HEK293T (cell line): Measurements from ENCODE around the gene USH1C.

Experiments used
- ARNT ChIP-seq: fragments of 450-650 bp; IDR thresholded peaks from 2 replicates; pipeline ENCODE4 v1.6.1; 2017; ENCODE audit warnings: mild to moderate bottlenecking
- BHLHE40 ChIP-seq: fragments of 450-650 bp; IDR thresholded peaks from 2 replicates; pipeline ENCODE4 v1.6.1; 2016; ENCODE audit warnings: mild to moderate bottlenecking, moderate library complexity, borderline replicate concordance
- CTBP1 ChIP-seq: fragments of 450-650 bp; IDR thresholded peaks from 2 replicates; pipeline ENCODE4 v1.6.1; 2016; ENCODE audit warnings: borderline replicate concordance
- FOXA1 ChIP-seq: fragments of 450-650 bp; IDR thresholded peaks from 2 replicates; pipeline ENCODE4 v1.6.1; 2016; ENCODE audit warnings: mild to moderate bottlenecking
- FOXK2 ChIP-seq: fragments of 450-650 bp; IDR thresholded peaks from 2 replicates; pipeline ENCODE4 v1.6.1; 2016; ENCODE audit warnings: mild to moderate bottlenecking
- FOXM1 ChIP-seq: fragments of 450-650 bp; IDR thresholded peaks from 2 replicates; pipeline ENCODE4 v1.6.1; 2017; ENCODE audit warnings: mild to moderate bottlenecking, borderline replicate concordance
- L3MBTL2 ChIP-seq: fragments of 450-650 bp; conservative IDR thresholded peaks from 2 replicates; pipeline ENCODE4 v1.6.1; 2016; ENCODE audit warnings: mild to moderate bottlenecking
- LEF1 ChIP-seq: fragments of 450-650 bp; IDR thresholded peaks from 2 replicates; pipeline ENCODE4 v1.6.1; 2017; ENCODE audit warnings: mild to moderate bottlenecking, borderline replicate concordance
- SP1 ChIP-seq: fragments of 450-650 bp; IDR thresholded peaks from 2 replicates; pipeline ENCODE4 v1.6.1; 2017
- ZNF384 ChIP-seq: fragments of 450-650 bp; IDR thresholded peaks from 2 replicates; pipeline ENCODE4 v1.6.1; 2016
- TF ChIP-seq, protein P1 (sequence below): fragments of 450-650 bp; IDR thresholded peaks from 2 replicates; pipeline ENCODE4 v1.6.1; 2016

DNA sequence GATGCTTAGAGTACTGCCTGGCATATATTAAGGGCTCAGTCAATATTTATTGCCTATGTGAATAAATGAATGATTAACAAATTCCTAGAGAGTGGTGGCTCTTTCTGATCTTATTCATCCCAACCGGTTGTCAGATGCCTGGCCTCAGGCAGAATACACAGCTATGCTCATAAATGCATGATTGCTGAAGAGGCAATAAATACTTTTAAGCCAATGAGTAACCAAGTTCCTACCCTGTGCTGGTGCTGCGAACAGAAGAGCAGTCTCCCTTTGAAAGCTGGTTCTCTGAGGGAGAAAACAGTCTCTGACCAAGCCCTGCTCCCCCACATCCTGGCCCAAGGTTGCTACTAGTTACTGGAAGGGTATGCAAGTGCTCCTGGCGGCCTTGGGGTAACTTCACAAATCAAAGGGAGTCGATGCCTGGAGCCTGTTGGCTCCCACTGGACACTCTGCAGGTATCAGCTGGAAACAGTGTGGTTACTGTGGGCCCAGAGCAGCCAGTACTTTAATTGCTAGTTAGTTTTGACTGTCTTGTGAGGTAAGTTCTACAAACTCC lies 2.8 kb downstream of the USH1C start:
- TF ChIP-seq SP1 (no peak), CTBP1 (no peak), ZNF384 (no peak), FOXK2 (no peak), ARNT (no peak), L3MBTL2 (no peak), BHLHE40 (no peak), FOXM1 (no peak), LEF1 (no peak), FOXA1 (no peak)
- TF ChIP-seq, protein P1, sequence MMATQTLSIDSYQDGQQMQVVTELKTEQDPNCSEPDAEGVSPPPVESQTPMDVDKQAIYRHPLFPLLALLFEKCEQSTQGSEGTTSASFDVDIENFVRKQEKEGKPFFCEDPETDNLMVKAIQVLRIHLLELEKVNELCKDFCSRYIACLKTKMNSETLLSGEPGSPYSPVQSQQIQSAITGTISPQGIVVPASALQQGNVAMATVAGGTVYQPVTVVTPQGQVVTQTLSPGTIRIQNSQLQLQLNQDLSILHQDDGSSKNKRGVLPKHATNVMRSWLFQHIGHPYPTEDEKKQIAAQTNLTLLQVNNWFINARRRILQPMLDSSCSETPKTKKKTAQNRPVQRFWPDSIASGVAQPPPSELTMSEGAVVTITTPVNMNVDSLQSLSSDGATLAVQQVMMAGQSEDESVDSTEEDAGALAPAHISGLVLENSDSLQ, result no peak
